Activated CD4-positive, alpha-beta T cell treated with anti-CD3 and anti-CD28 coated beads for 1 hour (primary cell): ENCODE measurements around the gene ADAMTS2.

Source experiments
- DNase-seq: peaks from one replicate; pipeline ENCODE4 v3.0.0-alpha.2; 2020

The ADAMTS2 gene

DNA sequence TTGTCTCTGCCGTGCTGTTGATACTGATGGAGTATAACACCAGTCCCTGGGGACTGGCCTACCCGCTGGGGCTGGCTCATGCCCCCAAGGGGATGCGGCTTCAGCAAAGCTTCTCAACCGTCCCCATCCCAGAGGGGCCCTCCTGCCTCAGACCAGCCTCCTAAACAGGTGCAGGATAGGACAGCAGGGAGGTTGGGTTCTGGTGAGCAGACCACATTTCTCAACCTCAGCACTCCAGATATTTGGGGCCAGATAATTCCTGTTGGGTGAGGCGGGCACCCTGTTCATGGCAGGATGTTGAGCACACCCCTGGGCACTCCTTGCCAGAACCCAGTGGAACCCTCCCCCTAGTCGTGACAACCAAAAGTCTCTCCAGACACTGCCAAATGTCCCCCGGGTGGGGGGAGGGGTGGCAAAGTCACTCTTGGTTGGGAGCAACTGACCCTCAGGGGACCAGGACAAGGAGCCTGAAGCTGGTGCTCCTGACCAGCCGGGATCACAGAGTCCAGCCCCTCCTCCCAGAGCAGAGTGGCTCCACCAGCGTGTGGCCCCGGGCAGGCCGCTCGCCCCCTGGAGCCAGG lies 177.3 kb downstream of the ADAMTS2 start:
- DNase-seq = no peak

DNA sequence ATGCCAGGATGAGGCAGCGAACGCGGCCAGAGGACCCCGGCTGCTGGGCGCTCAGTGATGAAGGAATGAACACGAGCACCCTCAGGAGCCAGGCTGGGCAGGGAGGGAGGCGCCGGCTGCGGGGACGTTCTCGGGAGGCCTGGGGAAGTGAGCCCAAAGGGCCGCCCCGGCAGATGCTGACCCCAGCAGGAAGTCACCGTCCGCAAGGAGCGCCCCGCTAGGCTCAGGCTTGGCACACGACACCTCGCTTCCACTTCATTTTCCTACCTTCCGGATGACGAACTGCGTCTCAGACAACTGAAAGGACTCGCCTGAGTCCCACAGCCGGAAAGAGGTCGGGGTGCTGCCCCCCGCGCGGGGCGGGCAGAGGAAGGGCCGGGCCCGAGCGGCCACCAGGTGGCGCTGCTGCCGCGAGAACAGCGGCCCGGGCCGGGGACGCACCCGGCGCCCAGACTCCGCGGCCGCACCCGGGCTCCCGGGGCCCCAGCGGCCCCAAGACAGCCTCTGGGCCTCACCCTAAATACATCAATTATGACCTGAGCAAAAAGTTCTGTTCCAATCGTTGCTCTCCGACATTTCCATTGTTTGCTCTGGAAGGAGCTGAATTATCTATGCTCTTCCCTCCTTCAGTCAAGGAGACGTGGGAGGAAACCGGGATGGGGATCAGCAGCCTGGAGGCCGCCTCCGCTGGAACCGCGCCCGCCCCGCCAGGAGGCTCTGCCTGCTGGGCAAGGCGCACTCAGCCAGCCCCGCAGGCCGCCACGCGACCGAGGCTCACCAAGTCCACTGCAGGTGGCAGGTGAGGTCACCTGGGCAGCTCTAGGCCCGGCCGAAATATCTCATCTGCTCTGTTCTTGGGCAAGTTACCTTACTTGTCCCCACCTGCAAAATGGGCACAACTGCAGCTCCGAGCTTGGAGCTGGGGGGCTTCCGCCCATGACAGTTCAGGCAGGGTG lies 178.1 kb downstream of the ADAMTS2 start:
- DNase-seq = peak; percentile 45

DNA sequence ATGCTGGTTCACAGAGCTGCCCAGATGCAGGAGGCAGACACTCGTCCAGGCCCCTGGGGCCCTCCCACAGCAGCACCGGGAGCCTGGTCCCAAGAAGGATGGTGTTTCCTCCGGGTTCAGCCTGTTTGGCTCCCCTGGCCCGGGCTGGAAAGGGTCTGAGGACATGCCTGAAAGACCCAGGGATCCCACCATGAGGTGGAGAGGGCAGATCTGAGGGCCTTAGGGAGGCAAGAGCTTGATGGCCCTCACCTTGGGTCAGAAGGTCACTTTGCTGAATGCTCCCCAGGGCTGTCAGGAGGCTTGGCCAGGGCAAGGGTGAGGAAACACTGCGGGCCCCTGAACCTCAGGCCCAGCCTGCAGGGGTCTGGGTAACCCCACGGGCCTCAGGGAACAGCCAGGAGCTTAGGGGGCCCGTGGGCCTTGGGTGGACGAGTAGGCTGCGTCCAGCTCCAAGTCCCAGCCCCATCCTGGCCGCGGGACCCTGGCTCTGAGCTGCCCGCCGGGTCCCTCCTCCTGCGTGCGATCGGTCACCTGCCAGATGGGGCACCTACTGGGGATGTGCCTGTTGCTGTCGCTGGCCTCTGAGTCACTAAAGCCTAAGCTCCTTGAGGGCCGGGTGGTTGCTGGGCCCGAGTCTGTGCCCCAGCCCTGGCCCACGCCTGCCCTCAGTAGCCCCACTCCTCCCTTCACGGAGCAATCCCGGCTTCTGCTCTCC lies 178.9 kb downstream of the ADAMTS2 start:
- DNase-seq = no peak

DNA sequence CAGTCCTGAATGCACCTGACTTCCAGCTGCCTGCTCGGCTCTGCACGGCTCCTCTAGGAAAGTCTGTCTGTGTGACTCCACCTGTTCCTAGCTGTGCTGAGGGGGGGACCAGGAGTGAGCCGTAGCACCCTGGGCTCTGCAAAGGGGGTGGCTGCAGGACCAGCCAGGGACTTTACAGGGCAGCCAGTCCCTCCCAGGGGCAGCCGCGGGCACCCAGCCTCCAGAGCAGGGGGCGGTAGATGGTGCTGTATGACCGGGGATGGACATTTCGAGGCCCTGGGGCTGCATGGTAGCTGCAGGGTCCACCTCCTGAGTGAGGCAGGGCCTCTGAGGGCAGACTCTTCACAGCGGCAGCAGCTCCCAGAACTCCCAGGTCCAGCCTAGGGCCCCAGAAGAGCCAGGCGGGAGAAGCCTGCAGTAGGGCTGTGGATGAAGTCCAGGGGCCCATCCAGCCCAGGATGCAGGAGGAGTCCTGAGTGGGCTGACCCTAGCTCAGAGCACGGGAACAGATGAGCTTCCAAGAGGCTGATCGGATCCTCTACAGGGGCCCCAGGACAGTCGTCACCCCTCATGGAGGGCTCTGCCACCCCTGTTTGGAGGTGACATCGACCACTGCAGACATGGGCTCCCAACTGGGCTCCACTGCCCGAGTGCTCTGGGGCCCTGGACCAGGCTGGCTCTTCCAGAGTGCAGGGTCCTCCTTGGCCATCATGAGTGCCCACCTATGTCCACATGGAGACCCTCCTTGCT lies 179.7 kb downstream of the ADAMTS2 start:
- DNase-seq = no peak

DNA sequence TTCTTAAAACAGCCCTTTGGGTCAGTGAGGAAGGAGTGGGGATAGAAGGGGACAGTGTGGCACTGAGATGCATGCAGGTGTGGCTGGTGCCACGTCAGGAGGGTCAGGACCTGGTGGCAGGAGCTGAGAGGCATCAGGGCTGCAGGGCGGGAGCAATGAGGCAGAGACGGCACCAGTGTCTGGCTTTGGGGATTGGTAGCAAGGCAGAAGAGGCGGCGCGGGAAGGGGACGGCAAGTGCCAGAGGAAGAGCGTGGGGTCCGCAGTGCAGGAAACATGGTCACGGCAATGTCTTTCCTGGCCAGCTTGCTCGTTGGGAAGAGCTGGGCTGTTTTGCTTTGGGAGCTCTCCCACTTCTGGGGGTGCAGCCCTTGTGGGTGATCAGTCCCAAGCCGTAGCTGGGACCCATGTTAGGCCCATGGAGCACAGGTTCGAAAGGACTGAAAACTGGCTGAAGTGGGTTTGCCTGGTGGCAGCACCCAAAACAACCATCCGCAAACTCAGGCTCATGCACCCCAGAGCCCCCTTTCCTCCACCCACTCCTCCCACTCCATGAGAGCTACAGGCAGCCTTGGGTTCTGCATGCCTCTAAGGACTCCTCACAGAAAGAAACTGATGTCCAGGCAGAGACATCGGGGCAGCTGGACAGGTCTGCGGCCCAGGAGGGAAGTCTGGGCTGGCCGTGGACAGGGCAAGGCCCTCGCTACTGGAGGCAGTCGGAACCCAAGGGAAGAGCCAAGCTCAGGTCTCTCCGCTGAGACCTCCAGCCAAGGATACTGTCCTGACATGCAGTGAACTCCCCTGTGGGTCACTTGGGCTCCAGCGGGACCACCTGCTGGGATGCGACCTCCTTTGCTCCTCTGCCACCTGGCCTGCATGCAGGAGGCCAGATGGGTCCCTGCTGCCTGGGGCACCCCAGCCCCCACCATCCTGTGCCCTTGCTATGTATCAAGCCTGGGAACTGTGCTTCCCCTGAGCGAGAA lies 180.6 kb downstream of the ADAMTS2 start:
- no peak for DNase-seq

DNA sequence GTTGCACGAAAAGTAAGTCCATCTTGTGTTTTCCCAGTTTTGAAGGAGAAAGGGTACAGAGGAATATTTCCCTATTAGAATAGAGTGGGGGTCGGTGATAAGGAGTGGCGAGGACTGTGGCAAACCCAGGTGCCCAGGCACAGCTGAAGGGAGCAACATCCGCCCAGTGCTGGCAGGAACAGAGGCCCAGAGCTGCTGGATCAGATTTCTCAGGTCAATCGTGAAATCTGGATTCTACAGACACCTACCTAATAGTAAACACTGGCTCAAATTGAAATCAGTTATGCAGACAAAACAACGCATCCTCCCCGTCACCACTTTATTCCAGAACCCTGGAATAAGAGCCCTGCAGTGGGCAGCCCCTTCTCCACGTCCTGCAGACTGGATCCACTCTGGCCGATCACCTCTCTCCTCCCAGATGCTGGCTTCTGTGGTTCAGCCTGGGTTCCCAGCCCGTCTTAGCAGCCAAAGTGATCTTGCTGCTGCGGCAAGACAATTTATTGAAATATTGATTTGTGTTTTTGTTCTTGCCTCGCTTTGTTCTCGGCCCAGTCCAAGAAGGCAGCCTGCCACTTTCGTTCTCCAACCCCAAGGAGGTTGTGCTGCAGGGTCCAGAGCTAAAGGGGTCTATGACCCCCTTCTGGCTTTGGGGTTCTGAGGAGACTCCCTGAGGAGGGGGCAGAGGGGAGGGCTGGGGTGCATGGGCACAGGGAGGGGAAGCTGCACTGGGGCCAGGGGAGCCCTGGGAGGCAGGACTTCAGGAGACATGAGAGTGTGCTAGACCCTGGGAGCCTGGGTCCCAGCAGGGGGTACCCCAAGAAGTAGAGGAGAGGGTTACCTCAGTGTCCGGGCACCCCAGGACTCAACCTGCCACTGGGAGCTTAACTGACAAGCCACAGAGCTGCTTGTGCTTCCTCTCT lies 181.8 kb downstream of the ADAMTS2 start:
- DNase-seq = no peak

DNA sequence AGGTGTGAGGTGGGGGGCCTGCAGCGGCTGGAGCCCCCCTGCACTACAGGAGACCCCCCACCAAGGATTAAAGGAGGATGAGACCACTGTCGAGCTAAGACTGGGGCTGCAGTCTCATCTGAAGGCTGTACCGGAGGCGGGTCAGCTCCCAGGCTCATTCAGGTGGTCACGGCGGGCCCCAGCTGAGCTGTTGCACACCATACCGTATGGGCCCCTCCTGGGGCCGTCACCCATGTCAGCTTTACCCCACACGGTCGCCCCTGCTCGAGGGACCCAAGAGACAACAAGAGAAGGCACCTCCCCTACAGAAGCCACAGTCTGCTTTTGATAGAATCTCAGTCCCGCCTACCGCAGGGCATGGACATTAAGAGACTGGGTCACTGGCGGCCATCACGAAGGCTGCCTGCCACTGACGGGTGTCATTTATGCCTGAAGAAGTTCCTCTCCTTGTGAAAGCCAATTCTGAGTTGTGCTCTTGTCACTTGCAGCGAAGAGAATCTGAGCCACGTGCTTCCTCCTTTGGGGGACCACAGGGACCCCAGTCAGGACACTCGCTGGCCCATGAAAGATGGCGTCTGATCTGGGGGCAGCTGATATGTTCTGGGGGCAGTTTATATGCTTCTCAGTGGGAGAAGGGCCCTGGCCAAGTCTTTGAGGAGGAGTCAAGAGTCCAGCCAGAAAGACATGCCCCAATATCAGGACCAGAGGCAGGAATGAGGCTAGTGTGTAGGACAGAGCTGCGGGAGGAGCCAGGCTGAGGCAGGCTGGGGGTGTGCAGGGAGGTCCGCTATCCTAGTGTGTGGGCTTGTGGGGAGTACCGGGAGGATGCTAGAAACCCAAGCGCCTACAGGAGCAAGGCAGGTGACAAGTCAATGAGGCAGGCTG lies 182.7 kb downstream of the ADAMTS2 start:
- no peak for DNase-seq

DNA sequence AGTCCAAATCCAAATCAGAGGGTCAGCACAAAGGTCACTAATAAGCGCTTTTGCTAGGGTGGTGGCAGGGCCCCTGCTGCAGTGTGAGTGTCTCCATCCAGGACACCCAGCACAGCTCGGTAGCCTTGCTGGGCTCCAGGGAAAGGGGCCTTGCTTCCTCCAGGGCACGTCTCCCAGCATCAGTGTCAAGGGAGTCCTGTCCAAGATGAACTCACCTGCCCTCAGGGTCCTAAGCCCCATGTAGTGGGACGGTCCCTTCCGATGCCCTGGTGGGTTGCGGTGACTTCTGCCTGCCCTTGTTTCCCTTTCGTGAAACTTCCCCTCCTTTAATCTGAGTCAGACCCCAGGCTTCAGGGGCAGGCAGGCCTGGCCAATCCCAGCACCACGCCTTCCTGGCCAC lies 183.4 kb downstream of the ADAMTS2 start:
- DNase-seq = no peak

DNA sequence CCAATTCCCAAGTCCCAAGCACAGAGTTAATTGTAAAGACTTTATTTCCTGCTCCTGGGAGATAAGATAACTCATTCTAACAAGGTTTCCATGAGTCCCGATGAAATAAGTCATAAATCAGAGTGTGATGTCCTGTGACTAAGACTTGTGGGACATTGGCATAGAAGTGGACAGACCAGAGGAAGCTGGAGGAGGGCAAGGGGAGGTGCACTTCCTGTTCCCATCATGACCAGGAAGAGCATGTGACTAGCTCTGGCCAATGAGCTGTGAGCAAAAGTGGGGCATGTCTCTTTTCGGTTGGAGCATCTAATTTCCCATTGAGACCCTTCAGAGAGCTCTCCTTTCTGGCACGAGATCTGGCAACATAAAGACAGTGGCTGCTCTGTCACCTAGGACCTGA lies 184.7 kb downstream of the ADAMTS2 start:
- no peak for DNase-seq

DNA sequence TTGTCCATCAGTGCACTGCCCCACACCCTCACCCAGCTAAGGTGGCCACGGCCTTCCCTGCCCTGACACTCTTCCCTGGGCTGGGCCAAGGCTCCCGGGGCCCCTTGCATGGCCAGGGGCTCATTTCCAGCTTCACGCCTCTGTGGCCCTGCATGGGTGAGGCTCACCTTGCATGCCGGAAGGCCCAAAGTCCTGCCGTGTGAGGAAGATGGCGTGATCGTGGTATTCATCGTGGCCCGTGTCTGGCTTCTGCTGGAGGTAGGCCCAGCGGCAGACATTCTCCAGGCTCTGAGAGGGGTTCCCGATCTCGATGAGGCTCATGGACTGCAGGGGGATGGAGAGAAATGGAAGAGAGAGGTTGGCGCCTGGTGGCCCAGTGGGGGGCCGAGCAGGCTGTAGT lies 186.7 kb downstream of the ADAMTS2 start:
- no peak for DNase-seq

DNA sequence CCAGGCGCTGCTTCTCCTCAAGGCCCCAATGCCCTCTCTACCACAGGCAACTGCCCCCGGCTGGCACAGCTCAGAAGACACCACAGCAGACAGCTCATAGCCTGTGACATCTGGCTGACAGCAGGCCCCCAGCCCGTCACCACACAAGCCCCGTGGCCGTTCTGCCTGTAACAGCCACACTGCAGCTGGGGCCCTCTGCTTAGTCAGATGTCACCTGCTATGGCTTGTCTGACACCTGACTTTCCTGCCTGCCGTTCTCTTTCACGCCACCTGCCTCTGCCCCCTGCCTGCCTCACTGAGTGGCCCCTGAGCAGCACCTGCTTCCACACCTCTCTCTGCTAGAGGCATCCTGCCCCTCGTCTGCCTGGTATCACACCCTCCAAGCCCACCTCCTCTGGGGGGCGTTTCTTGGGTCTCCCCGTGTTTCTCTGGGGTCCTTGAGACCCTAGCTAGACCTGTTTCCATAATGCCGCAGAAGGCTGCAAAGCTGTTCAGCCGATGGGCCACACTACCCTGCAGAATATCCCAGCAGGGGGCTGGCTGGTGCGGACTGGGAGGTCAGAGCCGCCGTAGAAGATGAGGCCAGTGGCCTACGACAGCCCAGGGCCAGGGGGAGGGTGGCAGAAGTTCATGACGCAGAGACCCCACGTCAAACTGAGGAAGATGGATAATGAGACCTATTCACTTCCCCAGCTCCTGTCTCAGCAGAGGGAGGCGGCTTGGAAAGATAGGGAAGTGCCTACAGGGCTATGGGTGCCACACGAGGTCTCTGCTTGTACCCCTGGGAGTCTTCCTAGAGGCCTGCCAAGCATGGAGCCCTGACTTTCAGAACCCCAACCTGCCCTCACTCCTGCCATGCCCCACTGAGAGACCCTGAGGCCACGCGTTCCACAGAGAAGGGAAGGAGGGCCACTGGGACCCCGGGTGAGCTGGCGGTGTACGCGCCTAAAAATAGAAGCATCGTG lies 190.0 kb downstream of the ADAMTS2 start:
- DNase-seq = no peak

DNA sequence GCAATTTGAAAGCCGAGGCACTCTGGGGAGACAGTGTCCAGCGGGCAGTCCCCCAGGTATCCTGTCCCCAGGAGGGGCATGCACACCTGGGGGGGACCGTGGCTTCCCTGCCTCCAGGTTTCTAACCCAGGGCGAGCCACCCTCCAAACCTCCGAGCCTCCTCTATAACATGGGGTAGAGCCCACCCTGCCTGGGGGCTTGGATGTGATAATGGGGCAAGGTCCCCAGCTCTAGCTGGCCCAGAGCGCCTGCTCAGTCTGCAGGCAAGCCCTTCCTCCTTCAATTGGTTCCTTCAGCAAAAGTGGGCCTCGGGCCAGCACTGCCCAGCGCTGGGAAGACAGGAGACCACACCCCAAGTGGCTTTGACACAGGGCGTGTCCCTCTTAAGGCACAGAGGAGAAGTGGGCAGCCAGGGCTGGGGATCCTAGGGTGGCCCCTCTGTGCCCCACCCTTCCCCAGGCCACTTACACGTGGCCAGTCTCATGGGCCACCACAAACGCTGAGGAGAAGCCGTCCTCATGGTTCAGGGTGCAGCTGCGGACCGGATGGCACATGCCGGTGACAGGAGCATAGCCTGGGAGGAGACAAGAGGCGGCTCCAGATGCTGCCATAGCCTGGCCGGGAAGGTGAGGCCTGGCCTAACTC lies 190.8 kb downstream of the ADAMTS2 start:
- no peak for DNase-seq

DNA sequence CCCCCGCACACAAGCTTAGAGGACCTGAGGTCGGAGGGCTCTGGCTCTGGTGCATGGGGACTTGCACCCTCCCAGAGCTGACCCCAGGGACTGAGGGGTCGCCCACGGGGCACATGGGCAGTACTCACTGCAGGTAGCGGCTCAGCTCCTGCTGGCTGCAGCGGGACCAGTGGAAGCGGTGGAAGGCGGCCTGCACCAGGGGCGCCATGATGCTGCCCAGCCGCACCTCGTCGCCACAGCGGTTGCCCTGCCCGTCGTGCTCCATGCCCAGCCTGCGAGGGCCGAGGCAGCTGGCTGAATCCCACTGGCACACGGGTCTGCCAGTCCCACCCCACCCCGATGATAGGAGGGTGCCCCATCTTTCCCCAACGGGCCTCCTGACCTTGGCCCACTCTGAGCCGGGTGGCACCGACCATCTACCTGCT lies 191.3 kb downstream of the ADAMTS2 start:
- no peak for DNase-seq

DNA sequence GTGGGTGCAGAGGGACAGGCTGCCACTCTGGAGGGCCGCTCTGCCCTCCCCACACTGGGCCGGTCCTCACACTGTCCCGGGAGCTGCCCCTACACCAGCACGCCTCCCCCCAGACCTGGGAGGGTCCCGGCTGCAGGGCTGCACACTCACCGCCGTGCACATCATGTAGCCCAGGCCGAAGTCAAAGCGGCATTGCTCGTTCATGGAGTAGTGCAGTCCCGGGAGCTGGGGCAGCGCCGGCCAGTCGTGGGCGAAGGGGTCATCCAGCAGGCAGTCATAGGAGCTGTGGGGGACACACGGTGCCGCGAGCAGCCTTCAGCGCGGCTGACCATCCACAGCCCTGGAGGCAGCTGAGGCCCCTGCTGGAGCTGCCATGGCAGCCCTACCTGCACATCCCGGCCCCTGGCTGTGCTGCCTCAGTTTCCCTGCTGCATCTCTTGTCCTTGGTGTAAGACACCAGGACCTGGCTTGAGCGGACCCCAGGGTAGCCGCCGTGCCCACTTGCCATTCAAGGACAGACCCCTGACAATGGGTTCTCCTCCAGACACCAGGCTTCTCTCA lies 191.8 kb downstream of the ADAMTS2 start:
- DNase-seq = no peak

DNA sequence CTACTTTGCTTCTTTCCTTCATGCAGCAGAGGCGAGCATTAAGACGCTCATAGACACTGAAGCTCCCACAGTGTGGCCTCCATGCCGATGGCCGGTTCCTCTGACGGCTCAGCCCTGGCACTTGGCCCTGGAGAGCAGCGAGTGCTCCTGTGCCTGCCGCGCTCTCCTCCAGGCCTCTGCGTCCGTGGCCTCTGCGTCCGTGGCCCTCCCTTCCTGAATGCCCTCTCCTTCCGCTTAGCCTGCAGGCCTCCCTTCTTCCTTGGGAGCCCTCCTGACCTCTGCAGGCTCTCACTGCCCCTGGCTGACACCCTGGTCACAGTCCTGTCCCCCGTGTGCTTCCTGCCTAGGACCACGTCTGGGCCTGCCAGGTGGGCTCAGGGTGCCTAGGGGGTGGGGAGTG lies 192.3 kb downstream of the ADAMTS2 start:
- no peak for DNase-seq

DNA sequence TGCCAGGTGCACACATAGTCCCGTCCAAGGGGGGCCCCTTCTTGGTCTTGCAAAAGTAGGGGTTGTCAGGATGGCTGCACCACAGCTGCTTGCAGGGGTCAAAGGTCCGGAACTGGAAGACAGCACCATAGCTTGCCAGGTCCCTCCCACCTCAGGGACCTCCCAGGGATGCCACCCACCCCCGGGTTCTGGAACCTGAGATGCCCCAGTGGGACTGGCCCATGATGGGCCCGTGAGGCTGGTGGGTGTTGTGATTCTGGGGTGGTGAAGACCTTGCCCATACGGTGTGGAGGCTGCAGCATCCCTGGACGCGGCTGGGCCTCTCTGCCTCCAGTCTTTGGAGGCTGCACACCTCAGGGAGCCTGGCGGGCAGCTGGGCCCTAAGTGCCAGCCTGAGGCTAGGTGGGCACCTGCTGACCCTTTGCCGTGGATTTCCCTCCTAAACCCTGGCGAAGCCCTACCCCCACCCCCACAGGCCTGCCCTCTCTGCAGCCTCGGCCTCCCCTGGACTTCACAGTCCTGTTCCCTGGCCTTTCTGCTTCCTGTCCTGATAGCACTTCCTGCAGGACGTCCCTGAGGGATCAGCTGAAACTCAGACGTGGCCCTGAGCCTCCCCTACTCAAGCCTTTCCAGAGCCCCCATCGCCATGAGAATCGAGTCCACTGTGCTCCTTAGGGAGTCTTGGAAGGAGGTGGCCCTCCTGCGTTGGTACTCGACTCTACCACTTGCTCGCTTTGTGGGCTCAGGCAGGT lies 192.9 kb downstream of the ADAMTS2 start:
- DNase-seq = no peak
